IMR-90 (cell line): ENCODE measurements around the gene HTR2B. TPM values are rescaled to one million over a fixed set of nuclear protein-coding genes. Genes with fewer than 3 reads are reported as not detected.
A peak's percentile ranks its signal among the peaks of the same experiment; 100 is the strongest.

Source experiments
- ATAC-seq: fragments of 200-7000 bp; cut with Tn5 transposase; 2 replicates; pipeline ENCODE4 v1.9.1; 2020; ENCODE audit warnings: low read depth, mild to moderate bottlenecking, moderate library complexity
- BruUV-seq: library from RNA; stranded (reverse); fragments of 400-500 nt; replicated peaks from 2 replicates; lab custom pipeline; 2021; lab: Mats Ljungman, UMichigan
- CTCF ChIA-PET: fragments of 300-600 bp; formaldehyde crosslinking; extraction: SDS; loops from one replicate; lab custom pipeline; 2021; ENCODE audit warnings: antibody characterized with exemption; lab: Yijun Ruan, JAX
- POLR2A ChIA-PET: fragments of 300-600 bp; sonication (Branson Sonifier 250); formaldehyde crosslinking; loops from one replicate; lab custom pipeline; 2022; ENCODE audit warnings: antibody characterized with exemption; ENCODE audit not compliant: unreplicated experiment; lab: Charles Lee
- DNase-seq: peaks from one replicate; pipeline ENCODE4 v3.0.0; 2013
- H2AFZ ChIP-seq: replicated peaks from 2 replicates; pipeline ENCODE3; 2013; ENCODE audit warnings: low read length, mild to moderate bottlenecking; ENCODE audit not compliant: poor library complexity
- H2AK5ac ChIP-seq: 2 replicates; pipeline ENCODE4 v1.6.1; 2013; ENCODE audit warnings: low read depth, low read length, inconsistent platforms
- H2AK9ac ChIP-seq: replicated peaks from 2 replicates; pipeline ENCODE3; 2013; ENCODE audit warnings: mild to moderate bottlenecking, low read depth, low read length, moderate library complexity; ENCODE audit not compliant: poor library complexity
- H2BK120ac ChIP-seq: 2 replicates; pipeline ENCODE4 v1.6.1; 2013; ENCODE audit warnings: low read depth, low read length, inconsistent platforms
- H2BK15ac ChIP-seq: 3 replicates; pipeline ENCODE4 v1.6.1; 2013; ENCODE audit warnings: low read depth, low read length, inconsistent platforms
- H2BK20ac ChIP-seq: 2 replicates; pipeline ENCODE4 v1.6.1; 2013; ENCODE audit warnings: low read depth, mild to moderate bottlenecking, inconsistent platforms, low read length, moderate library complexity
- H2BK5ac ChIP-seq: 2 replicates; pipeline ENCODE4 v1.6.1; 2013; ENCODE audit warnings: mild to moderate bottlenecking, low read depth, low read length, inconsistent platforms; ENCODE audit not compliant: poor library complexity, severe bottlenecking
- H3K14ac ChIP-seq: replicated peaks from 2 replicates; pipeline ENCODE4 v1.6.1; 2013; ENCODE audit warnings: low read depth, low read length, inconsistent platforms
- H3K18ac ChIP-seq: 2 replicates; pipeline ENCODE4 v1.6.1; 2013; ENCODE audit warnings: low read depth, low read length, control low read depth
- H3K23ac ChIP-seq: 2 replicates; pipeline ENCODE4 v1.6.1; 2013; ENCODE audit warnings: low read depth, low read length, inconsistent platforms
- H3K27ac ChIP-seq: 2 replicates; pipeline ENCODE4 v1.5.1; 2013; ENCODE audit warnings: mild to moderate bottlenecking, control low read depth, low read length; ENCODE audit not compliant: insufficient read depth
- H3K27me3 ChIP-seq: 2 replicates; pipeline ENCODE4 v1.6.1; 2013; ENCODE audit warnings: low read length; ENCODE audit not compliant: control insufficient read depth, insufficient read depth
- H3K36me3 ChIP-seq: 2 replicates; pipeline ENCODE4 v1.6.1; 2013; ENCODE audit warnings: low read length, mixed read lengths; ENCODE audit not compliant: control insufficient read depth, insufficient read depth
- H3K4ac ChIP-seq: 2 replicates; pipeline ENCODE4 v1.6.1; 2013; ENCODE audit warnings: low read depth, low read length, inconsistent platforms
- H3K4me1 ChIP-seq: 2 replicates; pipeline ENCODE4 v1.6.1; 2013; ENCODE audit warnings: low read length, mixed read lengths; ENCODE audit not compliant: control insufficient read depth, insufficient read depth
- H3K4me2 ChIP-seq: 2 replicates; pipeline ENCODE4 v1.6.1; 2013; ENCODE audit warnings: low read depth, mild to moderate bottlenecking, control low read depth, low read length, moderate library complexity
- H3K4me3 ChIP-seq: 2 replicates; pipeline ENCODE4 v1.5.1; 2013; ENCODE audit warnings: low read depth, mild to moderate bottlenecking, control low read depth, low read length, moderate library complexity; ENCODE audit not compliant: insufficient read depth
- H3K56ac ChIP-seq: 2 replicates; pipeline ENCODE4 v1.6.1; 2013; ENCODE audit warnings: low read length, inconsistent platforms; ENCODE audit not compliant: insufficient read depth; ENCODE audit errors: extremely low read depth
- H3K79me1 ChIP-seq, 2 experiments: 2 replicates each; pipeline ENCODE4 v1.6.1; 2013; ENCODE audit warnings: low read length in 2 of 2, inconsistent platforms in 1 of 2, low read depth in 1 of 2
- H3K9ac ChIP-seq: 2 replicates; pipeline ENCODE4 v1.6.1; 2013; ENCODE audit warnings: low read depth, low read length, control low read depth
- H3K9me1 ChIP-seq: 2 replicates; pipeline ENCODE4 v1.6.1; 2013; ENCODE audit warnings: low read length, inconsistent platforms; ENCODE audit not compliant: insufficient read depth
- H3K9me3 ChIP-seq: 2 replicates; pipeline ENCODE4 v1.6.1; 2013; ENCODE audit warnings: low read length; ENCODE audit not compliant: control insufficient read depth, insufficient read depth
- H4K20me1 ChIP-seq: 2 replicates; pipeline ENCODE4 v1.6.1; 2013; ENCODE audit warnings: low read length, inconsistent platforms; ENCODE audit not compliant: insufficient read depth
- H4K5ac ChIP-seq: 2 replicates; pipeline ENCODE4 v1.6.1; 2013; ENCODE audit warnings: mild to moderate bottlenecking, low read depth, low read length, control low read depth
- H4K8ac ChIP-seq, 2 experiments: 2 replicates each; pipeline ENCODE4 v1.6.1; 2013; ENCODE audit warnings: low read depth in 2 of 2, low read length in 2 of 2, control low read depth in 1 of 2, inconsistent platforms in 1 of 2
- H4K91ac ChIP-seq: 2 replicates; pipeline ENCODE4 v1.6.1; 2013; ENCODE audit warnings: low read depth, low read length, inconsistent platforms; ENCODE audit not compliant: insufficient read depth
- CEBPB ChIP-seq: IDR thresholded peaks from 2 replicates; pipeline ENCODE4 v1.6.1; 2012; ENCODE audit warnings: low read depth, low read length, improper control_type of control experiment
- ELK1 ChIP-seq: fragments of 150-350 bp; IDR thresholded peaks from 2 replicates; pipeline ENCODE4 v1.6.1; 2016; ENCODE audit warnings: low read depth, mild to moderate bottlenecking, low read length, moderate library complexity, borderline replicate concordance
- FOS ChIP-seq: fragments of 150-350 bp; IDR thresholded peaks from 2 replicates; pipeline ENCODE4 v1.6.1; 2016; ENCODE audit warnings: low read depth, low read length
- MXI1 ChIP-seq: IDR thresholded peaks from 2 replicates; pipeline ENCODE4 v1.6.1; 2012; ENCODE audit warnings: low read depth, mild to moderate bottlenecking, low read length, moderate library complexity, borderline replicate concordance
- NFE2L2 ChIP-seq: fragments of 150-350 bp; IDR thresholded peaks from 2 replicates; pipeline ENCODE4 v1.6.1; 2016; ENCODE audit warnings: low read depth, mild to moderate bottlenecking, low read length
- POLR2A ChIP-seq: IDR thresholded peaks from 2 replicates; pipeline ENCODE4 v1.6.1; 2012; ENCODE audit warnings: mild to moderate bottlenecking, low read depth, low read length
- SMC3 ChIP-seq: fragments of 150-350 bp; IDR thresholded peaks from 2 replicates; pipeline ENCODE4 v1.6.1; 2016; ENCODE audit warnings: low read depth, mild to moderate bottlenecking, antibody characterized with exemption, low read length, moderate library complexity
- dilution Hi-C: fragments of 300-500 bp; cut with HindIII; formaldehyde crosslinking; loops from one replicate; pipeline ENCODE4 v1.14.3; 2018; ENCODE audit warnings: low sequenced_read_pairs; ENCODE audit not compliant: unreplicated experiment
- in situ Hi-C: fragments of 300-500 bp; cut with MboI; formaldehyde crosslinking; loops from 3 replicates; pipeline ENCODE4 v1.14.3; 2019; ENCODE audit warnings: low sequenced_read_pairs, inconsistent platforms, mixed read lengths
- intact Hi-C: fragments of 100-400 bp; cut with micrococcal nuclease; formaldehyde crosslinking; loops from 2 replicates; pipeline ENCODE4 v1.10.0; 2022
- polyA plus RNA-seq, 3 experiments: library from polyadenylated mRNA; depleted of rRNA; stranded (reverse); fragments of >200 nt; gene quantifications; 2 replicates each; pipeline ENCODE4 v1.2.3, GENCODE V29; 2012; ENCODE audit warnings: low replicate concordance in 1 of 3
- total RNA-seq: library from RNA; depleted of rRNA; stranded (reverse); fragments of >200 nt; gene quantifications from 2 replicates; pipeline ENCODE4 v1.2.3, GENCODE V29; 2012

The HTR2B gene
- total and polyA plus RNA-seq, 2 of the 4 experiments (the other 2 are of a cell fraction) = 0.26 to 0.72 TPM

- no peaks in the 10 kb centered on the region for H4K20me1 ChIP-seq
- no TSS peak for BruUV-seq
- no peak overlapping the region for H3K4me3 ChIP-seq
- H2BK15ac ChIP-seq = no peak overlapping the region
- H2BK5ac ChIP-seq = peak overlapping the region; percentile 26
- peak overlapping the region; percentile 31; the same call in 1 of the 2 replicates for H3K23ac ChIP-seq
- H3K9me3 ChIP-seq = no peaks in the 10 kb centered on the region
- H3K9me1 ChIP-seq = no peaks in the 10 kb centered on the region; the same call in 1 of the 2 replicates
- peaks cover 12 to 48% of the 10 kb centered on the region in 2 experiments for H3K79me1 ChIP-seq
- H3K4ac ChIP-seq = peak overlapping the region; percentile 10; the same call in 1 of the 2 replicates
- in situ Hi-C loops = no loop called here
- intact Hi-C loops = no loop called here
- POLR2A ChIA-PET = no interaction called here
- H3K27ac ChIP-seq = no peak overlapping the region; the same call in 1 of the 2 replicates
- no peak overlapping the region for H4K5ac ChIP-seq
- H3K27me3 ChIP-seq = no peaks in the 10 kb centered on the region
- dilution Hi-C loops = no loop called here
- no peak overlapping the region for H3K56ac ChIP-seq
- H3K36me3 ChIP-seq = no peaks in the 10 kb centered on the region; the same call in 1 of the 2 replicates
- H3K4me2 ChIP-seq = no peak overlapping the region
- no peak overlapping the region for H4K91ac ChIP-seq
- H2AK5ac ChIP-seq = no peak overlapping the region
- no peak overlapping the region for H3K14ac ChIP-seq
- H2AK9ac ChIP-seq = no peak overlapping the region
- no peak for TF ChIP-seq SMC3
- no peak for TF ChIP-seq MXI1
- TF ChIP-seq NFE2L2 = no peak
- TF ChIP-seq POLR2A = no peak
- TF ChIP-seq FOS = no peak
- no peak for TF ChIP-seq ELK1
- TF ChIP-seq CEBPB = no peak
- peak overlapping the region; percentile 74; the same call in 1 of the 2 replicates for H2BK20ac ChIP-seq
- peaks cover 2% of the 10 kb centered on the region for H3K4me1 ChIP-seq
- no peak for ATAC-seq
- no peak overlapping the region; a peak in 1 of 4 replicates for H4K8ac ChIP-seq
- no peak overlapping the region for H3K18ac ChIP-seq
- DNase-seq = no peak
- no peak overlapping the region for H3K9ac ChIP-seq
- H2BK120ac ChIP-seq = peak overlapping the region; percentile 47; the same call in 1 of the 2 replicates
- no peak overlapping the region for H2AFZ ChIP-seq
- CTCF ChIA-PET = no interaction called here
Observed at GRCh38 chr2:231139796-231140195, 15.0 kb upstream of the HTR2B start.
